AG20443 (cell line): ENCODE data around the gene PKP1.
"Not testable (repeated sequence)": the region's sequence is repeated elsewhere in the genome, so short reads cannot be mapped to it uniquely, and the experiment has no call there.

Source experiments
- DNase-seq: peaks from one replicate; pipeline ENCODE4 v3.0.0; 2012; ENCODE audit warnings: low spot score, mixed read lengths

The PKP1 gene

DNA sequence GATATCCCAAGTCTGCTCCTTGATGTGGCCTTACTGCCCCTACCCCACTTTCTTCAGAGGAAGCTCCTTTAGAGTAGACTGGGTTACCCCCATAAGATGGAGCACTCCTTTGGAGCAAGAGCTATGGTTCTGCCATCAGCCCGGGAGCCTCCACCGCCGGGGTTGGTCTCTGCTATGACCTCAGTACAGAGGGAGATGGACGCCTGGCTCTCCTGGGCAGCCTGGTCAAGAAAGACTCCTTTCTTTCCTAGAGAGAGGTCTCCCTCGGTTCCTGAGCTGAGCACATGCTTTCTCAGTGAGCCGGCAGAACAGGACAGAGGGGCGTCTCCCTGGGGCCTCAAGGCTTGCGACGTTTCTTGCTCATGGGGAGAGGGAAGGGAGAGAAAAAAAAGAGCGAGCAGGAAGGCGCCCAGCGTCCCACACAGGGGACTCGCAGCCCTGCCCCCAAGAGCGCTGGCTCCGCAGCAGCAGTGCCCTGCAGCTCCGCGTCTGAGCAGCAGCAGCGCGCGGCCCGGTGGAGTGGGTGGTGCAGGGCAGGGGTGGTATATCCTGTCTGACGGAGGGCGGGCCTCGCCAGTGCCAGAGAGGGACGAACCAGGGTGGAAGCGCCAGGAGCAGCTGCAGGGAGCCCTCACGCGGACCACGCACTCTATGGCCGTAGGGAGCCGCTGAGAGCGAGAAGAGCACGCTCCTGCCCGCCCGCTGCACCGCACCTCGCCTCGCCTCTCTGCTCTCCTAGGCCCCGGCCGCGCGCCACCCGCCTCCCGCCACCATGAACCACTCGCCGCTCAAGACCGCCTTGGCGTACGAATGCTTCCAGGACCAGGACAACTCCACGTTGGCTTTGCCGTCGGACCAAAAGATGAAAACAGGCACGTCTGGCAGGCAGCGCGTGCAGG, at the start of gene PKP1:
Gene PKP1, plus strand, starts transcription at position 576 of the 899 bp plus-strand sequence. Its CDS starts 197 bp downstream, at position 773.
- DNase-seq, result peak; percentile 48

- not testable (repeated sequence) for DNase-seq
Measured at GRCh38 chr1:201239646-201240045, 43.7 kb upstream of the PKP1 start.

DNA sequence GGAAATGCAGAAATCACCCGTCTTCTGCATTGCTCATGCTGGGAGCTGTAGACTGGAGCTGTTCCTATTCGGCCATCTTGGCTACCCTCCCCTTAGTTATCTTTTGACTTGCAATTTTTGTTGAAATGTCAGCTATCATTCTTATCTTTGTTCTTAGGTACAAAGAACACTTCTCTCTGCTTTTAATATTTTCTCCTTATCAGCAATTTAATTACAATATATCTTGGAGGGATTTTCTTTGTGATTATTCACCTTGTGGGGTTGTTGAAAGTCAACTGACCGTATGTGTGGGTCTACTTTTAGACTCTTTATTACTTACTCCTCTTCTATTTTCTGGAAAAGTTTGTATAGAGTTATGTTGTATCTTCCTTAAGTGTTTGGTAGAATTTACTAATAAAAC, 43.1 kb upstream of the PKP1 start:
- DNase-seq, result no peak

DNA sequence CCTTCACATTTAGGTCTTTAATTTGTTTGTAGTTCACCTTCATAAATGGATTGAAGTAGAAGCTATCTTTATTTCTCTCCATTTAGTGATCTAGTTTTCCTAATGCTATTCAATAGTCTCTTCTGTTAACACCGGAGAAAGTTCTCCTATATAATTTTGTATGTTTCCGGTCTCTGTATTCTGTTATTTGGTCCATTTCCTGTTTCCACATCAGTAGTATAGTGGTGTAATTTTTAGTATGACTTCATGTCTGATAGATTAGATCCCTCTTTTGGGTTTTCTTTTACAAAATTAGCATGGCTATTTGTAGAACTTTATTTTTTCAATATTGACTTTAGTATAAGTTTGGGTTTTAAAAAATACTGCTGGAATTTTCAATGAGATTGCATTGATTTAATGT, 41.6 kb upstream of the PKP1 start:
- no peak for DNase-seq

- DNase-seq, result no peak
Measured at GRCh38 chr1:201245082-201245481, 38.2 kb upstream of the PKP1 start.

- DNase-seq, result no peak
Measured at GRCh38 chr1:201248721-201249559, 34.4 kb upstream of the PKP1 start.

DNA sequence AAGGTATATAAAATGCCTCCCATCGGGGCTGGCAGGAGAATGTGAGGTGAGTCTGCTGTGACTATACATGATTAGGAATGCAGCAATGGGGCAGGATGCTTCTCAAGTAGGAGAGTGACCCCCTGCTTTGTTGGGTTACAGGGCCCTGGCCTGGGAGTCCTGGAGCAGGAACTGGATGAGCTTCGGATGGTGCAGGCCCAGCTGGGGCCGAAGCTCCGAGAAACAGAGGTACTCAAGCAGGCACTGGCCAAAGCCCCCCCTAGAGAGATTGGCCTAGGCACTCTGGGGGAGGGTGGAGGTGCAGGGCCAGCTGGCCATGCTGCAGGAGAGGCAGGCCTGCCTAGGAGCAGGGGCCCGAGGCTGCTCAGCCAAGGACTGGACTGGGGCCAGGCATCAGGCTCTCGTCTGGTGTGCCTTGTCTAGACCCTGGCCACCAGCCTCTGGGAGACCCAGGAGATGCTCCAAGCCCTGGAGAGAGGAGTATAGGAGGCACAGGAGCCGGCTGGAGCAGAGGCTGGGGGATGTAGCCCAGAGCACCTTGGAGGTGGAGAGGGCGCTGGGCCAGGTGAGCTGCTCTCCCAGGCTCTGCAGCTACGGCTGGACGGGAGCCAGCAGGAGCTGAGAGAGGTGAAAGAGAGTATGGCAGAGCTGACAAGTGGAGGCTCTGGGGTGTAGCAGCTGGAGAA, 32.8 kb upstream of the PKP1 start:
- DNase-seq, result no peak

- DNase-seq, result no peak
Measured at GRCh38 chr1:201251411-201251810, 31.9 kb upstream of the PKP1 start.

- DNase-seq, result no peak
Measured at GRCh38 chr1:201251851-201252430, 31.4 kb upstream of the PKP1 start.

GRCh38 chr1:201252944-201253371, 30.3 kb upstream of the PKP1 start:
- DNase-seq, result no peak

DNA sequence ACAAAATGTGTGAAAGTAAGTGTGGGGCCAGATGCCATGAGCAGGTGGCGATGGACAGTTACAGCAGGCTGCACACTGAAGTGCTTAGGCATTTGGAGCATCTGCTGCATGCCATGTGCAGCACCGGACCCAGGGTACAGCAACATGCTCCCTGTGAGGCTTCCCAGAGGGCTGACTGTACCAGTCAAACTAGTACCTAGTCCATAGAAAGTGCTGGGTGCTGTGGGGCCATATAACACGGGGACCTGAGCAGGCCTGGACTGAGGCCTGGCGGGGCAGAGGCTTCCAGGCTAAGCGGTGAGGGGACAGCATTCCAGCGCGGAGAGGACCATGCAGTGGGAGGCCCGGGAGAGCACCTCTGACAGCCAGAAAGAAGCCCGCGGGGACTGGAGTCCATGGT, 29.9 kb upstream of the PKP1 start:
- DNase-seq, result no peak

DNA sequence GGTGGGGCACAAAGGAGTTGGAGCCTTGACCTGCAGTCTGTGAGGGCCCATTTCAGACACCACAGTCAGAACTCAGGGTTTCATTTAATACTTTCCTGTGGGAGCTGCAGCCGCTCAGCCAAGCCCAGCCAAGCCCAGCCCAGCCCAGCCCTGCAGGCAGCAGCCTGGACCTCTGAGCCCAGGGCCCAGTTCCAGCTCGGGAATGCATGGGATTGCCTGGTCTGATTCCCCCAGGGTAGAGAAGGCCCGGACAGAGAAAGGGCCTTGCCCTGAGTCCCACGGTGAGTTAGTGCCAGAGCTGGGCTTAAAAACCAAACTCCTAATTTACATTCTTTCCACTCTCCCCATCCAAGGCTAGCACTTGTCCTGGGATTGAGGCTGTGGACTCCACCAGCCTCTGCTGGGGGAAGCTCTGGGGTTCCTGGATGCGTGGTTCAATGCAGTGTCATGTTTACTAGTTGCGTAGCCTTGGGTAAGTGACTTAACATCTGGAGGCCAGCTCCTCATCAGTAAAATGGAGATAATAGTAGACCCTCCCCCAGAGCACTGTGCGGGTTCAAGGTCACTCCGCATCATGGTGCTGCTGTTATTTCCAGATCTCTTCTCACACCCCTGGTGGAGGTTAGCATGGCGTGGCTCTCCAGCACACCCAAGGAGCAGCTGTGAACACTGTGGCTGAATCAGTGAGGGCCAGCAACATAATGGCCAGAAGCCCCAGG, 29.2 kb upstream of the PKP1 start:
- peak; percentile 33 for DNase-seq

DNA sequence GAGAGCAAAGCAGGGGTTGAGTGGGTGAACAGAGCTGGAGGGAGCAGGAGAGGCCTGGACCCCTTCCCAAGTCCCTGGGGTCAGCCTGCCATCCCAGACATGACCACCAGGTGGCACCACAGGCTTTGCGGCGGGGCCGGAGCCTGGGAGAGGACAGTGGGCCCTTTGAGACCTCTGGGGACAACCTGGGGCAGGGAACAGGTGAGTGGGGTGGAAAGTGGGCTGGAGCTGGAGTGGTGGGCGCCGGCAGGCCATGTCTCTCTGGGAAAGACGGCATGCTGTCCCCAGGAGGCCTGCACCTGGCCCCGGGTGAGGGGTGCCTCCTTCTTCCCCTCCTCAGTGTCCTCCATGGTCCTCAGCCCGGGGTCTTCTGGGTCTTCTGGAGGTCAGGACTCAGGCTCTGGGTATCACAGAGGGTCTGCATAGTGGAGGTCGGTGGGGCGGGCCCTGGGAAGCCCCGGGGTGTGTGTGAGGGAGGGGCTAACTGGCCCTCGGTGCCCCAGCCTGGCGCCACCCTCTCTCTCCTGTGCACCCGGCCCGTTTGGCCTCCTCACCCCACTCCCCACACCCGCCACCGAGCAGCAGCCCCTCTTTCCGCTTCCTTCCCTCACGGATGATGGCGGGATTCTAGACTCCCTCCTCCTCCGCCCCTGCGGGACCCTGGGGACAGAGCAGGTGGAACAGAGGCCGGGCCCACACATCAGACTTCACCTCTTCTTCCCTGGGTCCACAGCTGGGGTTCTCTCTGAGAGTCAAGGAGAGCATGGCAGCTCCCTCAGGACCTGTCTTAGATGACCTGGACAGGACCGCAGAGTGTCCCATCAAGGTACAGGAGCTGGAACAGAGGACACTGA, 28.5 kb upstream of the PKP1 start:
- DNase-seq, result peak; percentile 89

DNA sequence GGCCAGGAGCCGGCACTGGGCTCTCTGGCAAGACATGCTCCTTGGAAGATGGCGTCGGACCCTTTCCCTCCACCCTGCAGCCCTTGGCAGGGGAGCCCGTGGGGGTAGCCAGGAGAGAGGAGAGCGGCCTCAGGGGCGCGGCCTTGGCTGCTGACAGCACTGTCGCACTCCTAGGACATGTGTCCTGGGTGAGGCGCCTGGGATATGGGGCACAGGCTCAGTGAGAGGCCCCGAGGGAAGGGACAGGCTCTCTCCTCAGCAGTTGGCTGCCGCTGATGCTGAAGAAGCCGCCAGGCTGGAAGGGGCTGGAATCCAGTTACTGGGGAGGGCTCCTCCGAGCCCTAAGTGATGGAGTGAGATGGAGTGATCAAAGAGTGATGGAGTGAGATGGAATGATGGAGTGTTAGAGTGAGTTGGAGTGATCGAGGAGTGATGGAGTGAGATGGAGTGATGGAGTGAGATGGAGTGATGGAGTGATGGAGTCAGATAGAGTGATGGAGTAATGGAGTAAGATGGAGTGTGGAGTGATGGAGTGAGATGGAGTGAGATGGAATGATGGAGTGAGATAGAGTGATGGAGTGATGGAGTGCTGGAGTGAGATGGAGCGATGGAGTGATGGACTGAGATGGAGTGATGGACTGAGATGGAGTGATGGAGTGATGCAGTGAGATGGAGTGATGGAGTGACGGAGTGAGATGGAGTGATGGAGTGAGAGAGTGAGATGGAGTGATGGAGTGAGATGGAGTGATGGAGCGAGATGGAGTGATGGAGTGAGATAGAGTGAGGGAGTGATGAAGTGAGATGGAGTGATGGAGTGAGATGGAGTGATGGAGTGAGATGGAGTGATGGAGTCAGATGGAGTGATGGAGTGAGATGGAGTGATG, 27.6 kb upstream of the PKP1 start:
- DNase-seq, result no peak

GRCh38 chr1:201258132-201258531, 25.2 kb upstream of the PKP1 start:
- not testable (repeated sequence) for DNase-seq

GRCh38 chr1:201258763-201259230, 24.5 kb upstream of the PKP1 start:
- DNase-seq, result no peak

DNA sequence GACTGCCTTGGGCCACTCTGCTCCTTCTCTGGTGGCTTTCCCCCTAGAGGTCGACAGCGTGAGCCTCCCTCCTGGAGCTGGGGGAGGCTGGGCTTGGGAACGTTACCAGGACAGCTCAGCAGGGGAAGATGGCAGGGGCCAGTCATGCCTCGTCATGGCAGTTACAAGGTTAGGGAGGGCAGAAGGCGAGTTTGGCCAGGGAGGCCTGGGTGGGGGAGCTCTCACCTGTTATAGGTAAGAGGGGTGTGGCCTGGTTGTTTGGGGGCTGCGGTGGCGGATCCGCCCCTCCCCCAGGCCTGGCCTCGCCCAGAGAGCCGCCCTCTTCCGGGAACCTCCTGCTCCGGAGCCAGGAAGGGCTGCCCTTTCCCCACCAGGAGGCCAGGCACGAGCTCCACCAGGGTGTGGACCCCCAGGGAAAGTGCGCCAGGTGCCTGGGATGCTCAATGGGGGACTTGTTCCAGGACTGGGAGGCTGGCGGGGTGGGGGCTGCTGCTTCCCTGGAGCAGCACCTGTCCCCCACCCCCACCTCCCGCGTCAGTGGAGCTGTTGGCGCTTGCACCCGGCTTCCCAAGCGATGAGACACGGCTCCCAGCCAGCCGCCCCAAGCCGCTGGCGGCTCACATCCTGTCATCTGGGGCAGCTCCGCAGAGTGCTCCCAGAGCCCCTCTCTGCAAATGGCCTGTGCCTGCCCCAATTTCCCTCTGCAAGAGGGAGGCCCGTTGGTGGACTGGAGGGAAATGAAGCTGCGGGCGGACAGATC, 23.6 kb upstream of the PKP1 start:
- DNase-seq, result peak; percentile 72

DNA sequence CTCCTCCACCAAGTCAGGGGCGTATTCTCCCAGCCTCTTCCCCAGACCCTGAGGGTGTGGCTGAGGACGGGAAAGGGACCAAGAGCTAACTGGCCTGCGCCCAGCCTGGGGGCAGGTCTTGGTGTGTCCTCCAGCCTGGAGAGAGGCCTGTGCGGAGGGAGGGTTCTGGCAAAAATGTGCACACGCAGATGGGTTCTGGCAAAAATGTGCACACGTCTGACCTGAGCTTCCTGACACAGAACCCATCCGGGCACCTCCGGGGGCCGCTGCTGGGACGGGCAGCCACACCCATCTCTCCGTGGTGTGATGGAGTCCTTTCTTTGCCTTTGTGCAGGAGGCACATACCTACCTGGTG, 23.1 kb upstream of the PKP1 start:
- DNase-seq, result no peak
